ENCODE data around the gene TMEM127.
"Not testable (repeated sequence)": the region's sequence is repeated elsewhere in the genome, so short reads cannot be mapped to it uniquely, and the experiment has no call there.

TMEM127 gene

DNA sequence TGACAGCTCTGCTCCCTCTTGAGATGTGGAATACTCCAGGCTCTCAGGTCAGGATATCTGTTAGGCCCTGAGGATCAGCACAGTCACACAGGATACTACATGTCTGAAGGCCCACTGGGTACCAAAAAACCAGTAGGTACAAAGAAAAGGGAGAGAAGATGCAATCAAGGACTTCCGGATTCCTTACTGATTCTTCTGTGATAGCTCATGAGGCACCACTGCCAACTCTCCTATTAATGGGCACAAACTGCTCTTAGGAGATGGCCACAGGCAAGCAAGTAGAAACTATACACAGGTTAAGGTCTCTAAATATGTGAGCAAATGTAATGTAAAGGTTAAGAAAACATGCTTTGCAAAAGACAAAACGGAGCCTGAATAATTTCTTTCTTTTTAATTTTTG lies 3.5 kb downstream of the TMEM127 start:
- DNase-seq = no peak

DNA sequence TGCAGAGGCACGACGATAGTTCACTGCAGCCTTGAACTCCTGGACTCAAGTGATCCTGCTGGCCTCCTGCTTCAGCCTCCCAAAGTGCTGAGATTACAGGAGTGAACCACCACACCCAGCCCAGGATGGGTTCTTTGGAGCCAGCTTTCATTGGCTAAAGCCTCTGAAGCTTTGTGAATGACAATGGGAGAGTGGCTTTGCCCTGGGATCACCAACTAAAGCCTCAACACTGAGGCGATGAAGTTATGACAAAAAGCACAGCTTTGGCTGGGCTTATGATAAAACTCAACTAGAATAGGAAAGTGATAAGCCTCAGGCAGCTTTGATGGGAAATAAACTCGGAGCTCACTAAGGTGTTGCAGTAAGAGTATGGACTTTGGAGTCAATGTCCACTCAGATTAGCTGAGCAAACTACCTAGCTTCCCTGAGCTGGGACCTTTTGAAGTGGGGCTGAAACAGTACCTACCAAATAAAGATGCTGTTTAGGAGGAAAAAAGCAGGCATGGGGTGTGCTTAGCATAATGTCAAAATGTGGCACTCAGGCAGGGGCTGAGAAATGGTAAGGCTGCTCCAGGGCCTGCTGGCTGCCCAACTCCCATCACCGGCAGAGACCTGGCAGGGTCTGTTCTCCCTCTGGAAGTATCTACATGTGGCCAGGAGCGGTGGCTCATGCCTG lies 4.3 kb downstream of the TMEM127 start:
- no peak for DNase-seq

DNA sequence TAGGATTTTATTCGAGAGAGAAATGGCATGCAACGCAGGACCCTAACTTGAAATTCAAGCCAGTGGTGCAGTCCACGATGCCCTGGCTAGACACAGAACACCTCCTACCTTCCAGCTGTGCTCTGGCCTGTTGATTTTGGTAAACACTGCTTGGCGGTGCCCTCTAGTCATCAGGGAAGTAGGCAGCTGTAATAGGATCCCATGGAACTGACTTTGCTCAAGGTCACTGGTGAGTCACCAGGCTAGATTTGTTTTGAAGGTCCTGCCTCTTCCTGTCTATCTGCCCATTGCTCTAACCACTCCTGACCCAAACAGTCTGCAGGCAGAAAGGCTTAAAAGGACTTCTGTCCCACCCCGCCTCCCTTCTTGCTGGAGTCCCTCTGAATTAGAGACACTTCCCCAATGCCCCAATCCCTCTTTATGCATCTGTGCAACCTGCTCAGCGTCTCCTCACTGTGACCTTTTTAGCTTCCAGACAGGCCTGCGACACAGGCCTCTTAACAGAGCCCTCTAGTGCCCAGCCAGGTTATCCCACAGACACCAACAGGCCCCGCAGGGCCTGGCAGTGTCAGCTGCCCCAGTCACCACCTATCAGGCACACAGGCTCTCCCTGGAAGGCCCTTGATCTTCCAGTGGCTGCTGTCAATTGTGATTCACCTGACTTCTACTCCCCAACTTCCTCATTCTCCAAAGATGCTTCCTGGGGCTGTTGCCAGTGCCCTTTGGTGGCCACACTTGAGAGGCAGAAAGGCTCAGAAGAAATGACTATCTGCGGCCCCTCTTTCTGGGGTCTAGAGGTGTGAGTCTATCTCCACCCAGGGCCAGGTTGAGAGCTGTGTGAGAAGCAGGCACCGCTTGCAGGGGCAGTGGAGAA lies 5.2 kb downstream of the TMEM127 start:
- peak; percentile 22 for DNase-seq

DNA sequence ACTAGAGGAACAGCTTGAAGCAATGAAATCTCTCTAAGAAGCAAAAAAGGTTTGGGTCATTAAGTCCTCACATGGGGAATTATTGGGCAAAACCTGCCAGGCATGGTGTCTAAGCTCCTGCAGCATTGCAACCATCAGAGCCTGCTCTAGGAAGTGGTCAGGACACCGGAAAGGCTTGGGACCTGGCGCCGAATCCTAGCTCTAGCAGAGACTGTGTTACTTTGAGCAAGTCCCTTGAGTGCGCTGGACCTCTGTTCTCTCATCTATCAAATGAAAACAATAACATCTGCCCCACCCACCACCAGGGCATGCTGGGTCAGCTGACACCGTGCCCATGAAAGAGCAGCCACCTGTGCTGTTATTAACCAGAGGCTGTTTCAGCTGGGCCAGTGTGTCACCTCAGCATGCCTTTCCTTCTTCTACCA lies 6.3 kb downstream of the TMEM127 start:
- DNase-seq = no peak

DNA sequence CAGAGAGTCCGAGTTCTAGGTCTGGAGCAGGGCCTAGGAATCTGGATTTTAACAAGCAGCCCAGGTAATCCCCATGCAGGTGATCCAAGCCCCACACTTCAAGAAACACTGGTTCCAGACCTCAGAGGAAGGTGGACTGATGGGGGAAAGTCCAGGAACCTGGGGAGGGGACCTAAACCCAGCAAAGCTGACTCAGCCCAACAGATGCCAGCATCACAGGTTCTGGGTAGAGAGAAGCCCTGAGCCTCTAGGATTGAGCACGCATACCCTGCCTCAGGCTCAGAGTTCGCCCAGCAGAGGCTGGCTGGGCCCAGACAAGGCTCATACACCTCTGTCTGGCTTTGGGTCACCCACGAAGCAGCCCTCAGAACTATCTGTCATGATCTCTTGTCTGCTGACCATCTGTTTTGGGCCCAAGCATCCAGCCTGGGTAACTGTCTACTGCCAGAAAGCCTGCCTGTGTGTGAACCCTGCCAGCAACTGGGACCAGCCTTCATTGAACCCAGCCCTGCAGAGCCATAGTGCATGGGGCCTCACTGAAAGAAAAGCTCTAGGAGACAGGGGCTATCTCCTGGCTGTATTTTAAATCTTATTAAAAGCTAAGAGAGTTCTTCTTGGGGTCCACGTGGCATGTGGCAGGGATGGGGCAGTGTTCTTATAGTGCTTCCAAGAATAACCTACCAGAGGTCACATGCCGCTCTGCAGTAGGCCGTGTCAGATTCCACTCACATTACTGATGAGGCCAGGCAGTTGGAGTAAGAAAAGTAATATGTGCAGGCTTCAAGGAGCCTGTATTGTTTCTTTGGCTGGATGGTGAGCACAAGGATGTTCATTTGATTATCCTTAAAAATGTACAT lies 7.4 kb downstream of the TMEM127 start:
- no peak for DNase-seq

DNA sequence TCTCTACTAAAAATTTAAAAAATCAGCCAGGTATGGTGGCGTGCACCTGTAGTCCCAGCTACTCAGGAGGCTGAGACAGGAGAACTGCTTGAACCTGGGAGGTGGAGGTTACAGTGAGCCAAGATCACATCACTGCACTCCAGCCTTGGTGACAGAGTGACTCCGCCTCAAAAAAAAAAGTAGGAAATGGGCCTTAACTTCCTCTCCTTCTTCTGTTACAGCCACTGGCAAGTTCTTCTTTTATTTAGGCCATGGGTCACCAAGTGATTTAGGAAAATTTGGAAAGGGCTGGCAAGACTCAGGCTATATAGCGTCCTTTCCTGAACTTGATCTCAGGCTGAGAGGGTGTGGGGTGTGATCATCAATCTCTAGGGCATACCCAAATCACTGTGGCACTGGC lies 8.1 kb downstream of the TMEM127 start:
- not testable (repeated sequence) for DNase-seq

DNA sequence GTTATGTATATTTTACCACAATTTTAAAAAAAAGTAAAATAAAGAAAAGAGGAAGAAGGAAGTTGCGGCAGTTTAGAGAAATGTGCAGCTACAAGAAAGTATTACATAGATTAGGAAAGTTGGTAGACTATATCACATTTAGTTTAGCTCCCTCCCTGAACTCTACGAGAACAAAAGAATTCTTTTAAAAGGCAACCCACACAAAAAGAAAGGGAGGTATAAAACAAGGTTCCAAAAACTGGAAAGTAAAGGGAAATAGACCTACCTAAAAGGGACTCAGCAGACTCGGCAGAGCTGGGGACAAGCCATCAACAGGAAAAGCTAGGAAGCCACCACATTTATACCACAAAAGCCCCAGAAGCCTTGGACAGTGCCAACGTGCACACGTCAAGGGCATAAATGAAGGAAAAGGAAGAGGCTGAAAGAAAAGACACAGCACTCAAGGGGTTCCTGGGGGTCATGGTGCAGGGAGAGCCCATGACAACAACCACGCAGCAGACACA lies 9.1 kb downstream of the TMEM127 start:
- no peak for DNase-seq

DNA sequence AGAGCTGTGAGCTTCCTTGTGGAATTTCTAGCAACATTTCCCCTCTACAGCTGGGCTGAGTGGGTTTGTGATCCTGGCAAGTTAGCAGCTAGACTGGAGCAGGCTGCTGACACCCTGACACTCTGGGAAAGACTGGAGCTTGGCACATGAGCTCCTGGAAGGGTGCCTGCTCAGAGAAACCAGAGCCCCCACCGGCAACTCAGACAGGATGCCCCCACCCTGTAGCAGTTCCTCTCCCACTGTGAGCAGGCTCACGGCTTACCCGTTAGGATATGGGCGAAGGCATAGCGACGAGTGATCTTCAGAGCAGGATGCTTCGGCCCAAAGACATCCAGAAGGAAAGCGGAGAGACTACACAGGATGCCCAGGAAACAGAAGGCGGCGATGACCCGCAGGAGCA lies 11.2 kb downstream of the TMEM127 start:
- no peak for DNase-seq

DNA sequence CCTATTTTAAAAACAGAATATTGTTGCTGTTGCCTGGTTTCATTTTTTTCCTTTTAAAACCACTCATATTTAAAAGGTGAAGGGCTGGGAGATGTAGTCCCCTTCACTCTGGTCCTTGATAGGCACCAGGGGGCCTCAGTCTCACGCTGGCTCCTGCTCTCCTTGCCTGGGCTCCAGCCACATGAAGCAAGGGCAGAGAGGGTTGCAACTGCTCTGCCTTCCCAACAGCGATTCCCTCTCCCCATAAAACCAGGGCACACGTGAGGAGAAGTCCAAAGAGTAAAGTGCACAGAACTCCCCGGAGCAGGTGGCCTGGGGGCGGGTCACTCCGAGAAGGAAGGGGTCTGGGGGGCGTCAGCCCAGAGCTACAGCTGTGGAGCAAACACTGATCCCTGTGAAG lies 12.8 kb downstream of the TMEM127 start:
- no peak for DNase-seq

DNA sequence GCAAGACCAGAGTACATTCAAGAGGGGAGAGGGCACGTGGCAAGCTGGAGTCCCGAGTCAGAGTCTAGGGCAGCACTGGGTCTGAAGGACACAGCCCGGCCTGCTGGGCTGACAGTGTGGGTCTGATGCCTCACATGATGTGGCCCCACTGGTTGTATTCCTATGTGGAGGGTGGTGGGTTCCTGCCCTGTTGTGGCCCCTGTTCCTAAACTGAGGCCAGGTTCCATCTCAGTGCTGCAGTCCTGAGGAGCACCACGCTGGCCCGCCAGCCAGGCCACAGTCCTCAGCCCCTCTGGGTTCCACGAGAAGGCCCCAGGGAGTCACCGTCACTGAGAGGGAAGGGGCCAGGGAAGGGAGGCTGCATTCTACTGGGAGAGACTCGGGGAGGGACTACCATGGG lies 13.3 kb downstream of the TMEM127 start:
- DNase-seq = no peak

DNA sequence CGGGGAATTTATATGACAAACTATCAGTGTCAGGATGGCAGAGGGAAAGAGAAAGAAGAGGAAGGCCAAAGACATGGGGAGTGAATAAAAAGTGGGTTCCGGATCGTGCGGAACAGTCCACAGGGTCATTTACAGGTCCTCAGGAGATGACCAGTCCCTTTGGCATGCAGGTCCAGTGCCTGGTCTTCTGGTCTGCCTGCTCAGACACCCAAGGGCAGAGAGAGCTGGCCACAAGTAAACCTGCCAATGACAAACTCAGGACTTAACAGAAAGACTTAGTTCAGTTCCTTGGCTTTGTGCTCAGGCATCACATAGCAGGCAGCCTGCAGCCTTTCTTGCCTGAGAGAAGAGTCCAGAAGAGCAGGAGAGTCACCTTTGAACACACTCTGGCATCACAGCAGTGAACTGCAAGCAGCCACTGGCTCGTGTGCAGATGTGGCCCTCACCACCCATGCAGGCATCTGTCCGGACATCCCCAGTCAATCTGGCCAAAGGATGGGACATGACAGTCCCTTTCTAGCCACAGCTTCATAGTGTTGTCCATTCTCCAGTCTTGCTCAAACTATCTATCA lies 14.0 kb downstream of the TMEM127 start:
- DNase-seq = no peak

DNA sequence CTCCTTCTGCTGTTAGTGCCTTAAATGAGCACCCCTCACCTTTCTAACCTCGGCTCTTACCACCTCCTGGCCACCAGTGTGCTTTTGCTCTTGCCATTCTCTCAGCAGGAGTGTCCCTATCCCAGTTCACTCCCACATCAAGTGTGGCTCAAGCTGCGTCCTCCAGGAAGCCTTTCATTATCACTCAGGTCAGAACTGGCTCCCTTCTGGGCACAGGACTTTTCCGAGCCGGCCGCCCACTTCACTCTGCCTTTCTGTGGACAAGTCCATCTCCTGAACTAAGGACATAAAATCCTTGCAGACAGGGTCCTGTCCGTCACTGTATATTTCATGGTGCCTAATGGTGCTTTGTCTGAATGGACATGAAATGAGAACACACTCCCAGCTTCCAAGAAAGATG lies 15.6 kb downstream of the TMEM127 start:
- DNase-seq = no peak

DNA sequence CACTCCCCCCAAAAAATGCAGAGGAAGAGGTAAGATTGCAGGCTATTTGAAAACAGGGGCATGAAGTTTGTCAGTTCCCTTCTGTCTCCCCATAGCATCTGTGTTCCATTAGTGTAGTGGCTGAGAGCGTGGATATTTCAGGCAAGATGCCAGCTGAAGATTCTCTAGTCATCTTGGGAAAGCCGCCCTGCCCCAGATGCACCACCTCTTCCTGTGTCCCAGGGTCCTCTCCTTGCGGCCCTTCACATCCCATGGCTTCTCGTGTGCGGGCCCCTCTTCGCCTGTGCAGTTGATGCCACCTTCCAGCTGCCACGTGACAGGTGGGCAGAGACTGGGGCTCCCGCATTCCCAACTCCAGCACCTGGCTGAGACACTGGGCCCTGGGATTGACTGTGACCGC lies 16.1 kb downstream of the TMEM127 start:
- DNase-seq = no peak

DNA sequence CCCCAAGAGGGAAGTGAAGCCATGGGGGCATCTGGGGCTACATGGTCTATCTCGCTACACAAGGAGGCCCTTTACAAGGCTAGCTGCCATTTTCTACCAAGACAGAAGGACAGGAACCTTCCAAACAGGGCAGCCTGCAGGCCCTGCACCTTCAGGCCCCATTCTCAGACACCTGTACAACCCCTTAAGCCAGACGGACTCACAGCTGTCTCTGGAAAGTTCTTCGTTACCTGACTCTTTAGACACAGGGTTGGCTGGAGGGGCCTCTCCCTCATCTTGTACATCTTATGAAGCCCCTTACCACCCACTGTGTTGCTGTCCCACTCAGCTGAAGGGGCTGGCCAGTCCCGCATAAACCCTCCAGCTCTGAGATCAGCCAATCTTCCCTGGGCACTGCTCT lies 17.2 kb downstream of the TMEM127 start:
- DNase-seq = no peak

DNA sequence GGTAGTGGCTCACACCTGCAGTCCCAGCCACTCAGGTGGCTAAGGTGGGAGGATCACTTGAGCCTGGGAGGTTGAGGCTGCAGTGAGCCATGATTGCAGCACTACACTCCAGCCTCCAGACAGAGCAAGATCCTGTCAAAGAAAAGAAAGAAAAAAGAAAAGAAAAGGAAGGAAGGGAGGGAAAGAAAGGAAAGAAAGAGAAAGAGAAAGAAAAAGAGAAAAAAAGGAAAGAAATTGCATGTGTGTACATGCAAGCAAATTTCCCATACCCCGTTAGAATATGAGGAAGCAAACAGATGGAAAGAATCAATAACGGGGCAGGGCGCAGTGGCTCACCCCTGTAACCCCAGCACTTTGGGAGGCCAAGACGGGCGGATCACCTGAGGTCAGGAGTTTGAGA lies 17.9 kb downstream of the TMEM127 start:
- DNase-seq = no peak

DNA sequence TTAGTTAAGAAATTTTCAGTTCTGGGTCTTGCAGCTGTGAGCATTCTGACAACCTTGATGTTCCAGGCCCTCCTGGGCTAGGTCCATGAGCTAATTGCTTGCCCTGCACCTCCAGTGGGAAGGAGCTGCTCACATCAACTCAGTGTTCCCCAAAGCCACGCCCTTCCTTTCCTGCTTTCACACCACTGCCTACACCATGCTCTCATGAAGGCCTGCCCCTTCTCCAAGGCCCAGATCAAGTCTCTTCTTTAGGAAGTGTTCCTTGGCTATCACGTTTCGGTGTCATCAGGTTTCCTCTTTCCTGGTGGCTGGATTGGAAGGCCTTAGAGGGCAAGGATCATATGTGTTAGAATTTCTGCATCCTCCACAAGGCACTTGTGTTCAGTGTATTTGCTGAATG lies 18.8 kb downstream of the TMEM127 start:
- no peak for DNase-seq

DNA sequence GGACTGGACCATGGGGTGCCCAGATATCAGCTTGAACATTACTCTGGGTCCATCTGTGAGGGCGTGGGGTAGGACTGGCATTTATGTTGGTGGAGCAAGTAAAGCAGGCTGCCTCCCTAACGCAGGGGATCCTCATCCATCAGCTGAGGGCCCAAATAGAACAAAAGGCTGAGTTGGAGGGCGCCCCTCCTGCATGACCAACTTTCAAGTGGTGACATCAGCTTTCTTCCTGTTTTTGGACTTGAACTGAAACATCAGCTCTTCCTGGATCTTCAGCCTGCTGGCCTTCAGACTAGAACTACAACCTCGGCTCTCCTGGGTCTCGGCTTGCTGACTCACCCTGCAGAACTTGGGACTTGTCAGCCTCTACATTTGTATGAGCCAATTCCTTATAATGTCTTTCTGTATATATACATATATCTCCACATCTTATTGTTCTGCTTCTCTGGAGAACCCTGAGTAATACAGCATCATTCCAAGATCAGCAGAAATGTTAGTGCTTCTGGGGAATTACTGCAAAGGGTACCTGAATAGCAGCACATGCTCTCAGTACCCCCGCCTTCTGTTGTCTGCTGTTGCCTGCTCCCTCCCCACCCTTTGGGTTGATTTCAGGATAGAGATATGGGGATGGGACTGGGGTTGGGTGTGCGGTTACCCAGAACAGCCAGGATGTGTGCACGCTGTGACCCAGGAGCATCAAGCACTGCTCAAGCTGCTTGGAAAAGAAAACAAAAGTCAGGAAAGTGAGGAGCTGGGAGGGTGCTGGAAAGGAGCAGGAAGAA lies 20.0 kb downstream of the TMEM127 start:
- DNase-seq = no peak

DNA sequence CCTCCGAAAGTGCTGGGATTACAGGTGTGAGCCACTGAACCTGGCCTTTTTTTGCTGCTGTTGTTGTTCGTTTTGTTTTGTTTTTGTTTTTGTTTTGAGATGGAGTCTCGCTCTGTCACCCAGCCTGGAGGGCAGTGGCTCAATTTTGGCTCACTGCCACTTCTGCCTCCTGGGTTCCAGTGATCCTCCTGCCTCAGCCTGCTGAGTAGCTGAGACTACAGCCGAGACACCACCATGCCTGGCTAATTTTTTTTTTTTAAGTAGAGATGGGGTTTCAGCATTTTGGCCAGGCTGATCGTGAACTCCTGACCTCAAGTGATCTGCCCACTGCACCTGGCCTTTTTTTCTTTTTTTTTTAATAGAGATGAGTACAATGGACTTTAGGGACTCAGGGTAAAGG lies 22.0 kb downstream of the TMEM127 start:
- DNase-seq = no peak

DNA sequence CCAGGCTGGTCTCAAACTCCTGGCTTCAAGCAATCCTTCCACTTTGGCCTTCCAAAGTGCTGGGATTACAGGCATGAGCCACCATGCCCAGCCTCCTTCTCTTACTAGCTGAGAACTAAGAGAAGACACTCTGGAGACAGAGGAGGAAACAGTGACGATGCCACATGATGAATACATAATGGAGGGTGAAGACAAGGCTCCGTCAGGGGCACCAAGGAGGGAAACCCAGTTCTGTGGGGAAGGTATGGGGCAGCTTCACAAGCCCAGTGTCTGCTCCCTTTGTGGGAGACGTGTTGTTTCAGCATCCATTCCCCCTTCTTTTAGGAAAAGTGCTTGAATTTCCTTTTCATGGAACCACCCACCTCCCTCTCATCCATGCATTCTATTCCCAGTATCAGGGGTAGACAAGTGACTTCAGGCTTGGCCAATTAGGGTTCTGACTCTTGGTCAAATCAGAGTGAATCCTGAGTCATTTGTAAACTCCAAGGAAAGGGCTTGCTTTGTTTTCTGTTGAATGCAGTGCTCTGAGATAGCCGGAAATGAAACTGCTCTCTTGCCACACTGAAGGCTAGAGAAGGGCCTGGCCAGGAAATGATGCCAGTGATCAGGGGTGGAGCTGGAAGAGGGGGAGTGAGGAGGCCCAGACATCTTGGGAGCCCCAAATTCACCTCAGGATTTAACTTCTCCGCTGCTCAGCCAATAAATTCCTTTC lies 23.7 kb downstream of the TMEM127 start:
- no peak for DNase-seq

DNA sequence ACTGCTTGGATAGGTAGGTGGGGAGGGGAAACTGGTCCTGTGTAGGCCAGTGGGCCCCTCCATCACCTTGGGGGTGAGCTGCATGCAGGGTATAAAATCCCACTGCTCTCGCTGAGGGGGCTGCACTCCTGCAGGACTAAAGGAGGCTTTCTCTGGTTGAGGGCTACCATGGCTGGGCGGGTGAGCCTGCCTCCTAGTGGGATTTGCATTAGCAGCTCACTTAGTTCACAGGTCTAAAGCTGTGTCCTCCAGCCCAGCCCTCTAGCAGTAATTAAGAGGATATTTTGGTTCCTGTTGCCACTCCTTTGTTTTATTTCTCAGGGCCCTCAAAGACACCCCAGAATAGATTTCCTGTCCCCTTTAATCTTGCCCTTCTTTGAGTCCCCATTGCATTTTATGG lies 24.6 kb downstream of the TMEM127 start:
- no peak for DNase-seq

DNA sequence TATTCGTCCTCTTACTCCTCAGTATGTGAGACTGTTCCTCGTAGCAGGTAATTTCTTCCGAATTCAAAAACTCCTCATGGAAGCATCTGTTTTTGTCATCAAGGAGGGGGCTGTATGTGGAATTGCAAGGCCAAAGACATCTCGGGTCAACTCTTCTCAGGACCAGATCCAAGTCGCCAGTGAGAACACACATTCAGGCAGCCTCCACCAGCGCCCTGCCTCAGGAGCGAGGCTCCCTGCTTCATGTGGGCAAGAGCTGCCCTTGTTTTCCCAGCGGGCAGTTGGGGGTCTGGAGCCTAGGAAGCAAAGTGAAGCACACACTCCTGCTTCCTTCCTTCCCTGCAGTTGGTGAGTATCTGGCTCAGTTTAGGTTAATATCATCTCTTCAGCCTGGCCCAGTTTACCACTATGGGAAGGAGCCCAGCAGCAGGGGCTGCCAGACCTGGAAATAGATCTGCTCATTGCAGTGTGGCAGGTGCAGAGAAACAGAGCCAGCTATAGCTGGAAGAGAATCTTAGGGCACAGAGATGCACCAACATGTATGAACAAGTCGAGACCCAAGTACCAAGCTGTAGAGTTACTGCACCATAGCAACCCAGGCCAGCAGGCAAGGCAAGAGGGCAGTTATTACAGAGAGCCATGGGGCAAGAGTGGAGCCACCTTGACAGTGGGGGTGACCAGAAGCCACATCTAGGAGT lies 25.3 kb downstream of the TMEM127 start:
- no peak for DNase-seq
